Gastrocnemius medialis (tissue), 4 donors: ENCODE results near the gene NTRK1.

Experiments
- POLR2A ChIP-seq, 2 donors: fragments of 450-650 bp; IDR thresholded peaks; one replicate each; pipeline ENCODE4 v1.6.1; 2017; ENCODE audit warnings: antibody characterized with exemption in 2 of 2, mild to moderate bottlenecking in 2 of 2, moderate library complexity in 2 of 2
- TF ChIP-seq, protein P1 (sequence below), 5 experiments: fragments of 450-650 bp in 3 of 5; fragments of 200-600 bp in 2 of 5; sonication (generic) in 2 of 5; IDR thresholded peaks in 4 of 5; conservative IDR thresholded peaks in 1 of 5; 1 replicate in 4 of 5; 2 replicates in 1 of 5; pipeline ENCODE4 v1.5.1; 2016 to 2019; ENCODE audit warnings: antibody characterized with exemption in 5 of 5, mild to moderate bottlenecking in 3 of 5, moderate library complexity in 3 of 5

DNA sequence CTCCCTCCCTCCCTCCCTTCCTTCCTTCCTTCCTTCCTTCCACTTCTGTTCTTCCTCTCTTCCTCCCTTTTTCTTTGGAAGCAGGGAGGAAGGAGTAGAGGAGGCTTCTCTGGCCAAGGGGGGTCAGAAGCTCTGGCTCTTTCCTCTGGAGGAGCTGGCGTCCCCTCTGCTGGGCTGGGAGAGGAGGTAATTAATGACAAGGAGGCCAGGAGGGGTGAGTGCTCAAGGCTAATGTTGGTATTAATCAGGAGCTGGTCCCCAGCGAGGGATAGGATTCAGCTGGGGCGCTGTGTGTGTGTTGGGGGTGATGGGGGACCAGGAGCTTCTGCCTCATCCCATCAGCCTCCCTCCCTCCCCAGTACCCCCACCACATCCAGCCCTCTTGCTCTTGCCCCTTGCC, 26.7 kb downstream of the NTRK1 start:
- TF ChIP-seq, protein P1, sequence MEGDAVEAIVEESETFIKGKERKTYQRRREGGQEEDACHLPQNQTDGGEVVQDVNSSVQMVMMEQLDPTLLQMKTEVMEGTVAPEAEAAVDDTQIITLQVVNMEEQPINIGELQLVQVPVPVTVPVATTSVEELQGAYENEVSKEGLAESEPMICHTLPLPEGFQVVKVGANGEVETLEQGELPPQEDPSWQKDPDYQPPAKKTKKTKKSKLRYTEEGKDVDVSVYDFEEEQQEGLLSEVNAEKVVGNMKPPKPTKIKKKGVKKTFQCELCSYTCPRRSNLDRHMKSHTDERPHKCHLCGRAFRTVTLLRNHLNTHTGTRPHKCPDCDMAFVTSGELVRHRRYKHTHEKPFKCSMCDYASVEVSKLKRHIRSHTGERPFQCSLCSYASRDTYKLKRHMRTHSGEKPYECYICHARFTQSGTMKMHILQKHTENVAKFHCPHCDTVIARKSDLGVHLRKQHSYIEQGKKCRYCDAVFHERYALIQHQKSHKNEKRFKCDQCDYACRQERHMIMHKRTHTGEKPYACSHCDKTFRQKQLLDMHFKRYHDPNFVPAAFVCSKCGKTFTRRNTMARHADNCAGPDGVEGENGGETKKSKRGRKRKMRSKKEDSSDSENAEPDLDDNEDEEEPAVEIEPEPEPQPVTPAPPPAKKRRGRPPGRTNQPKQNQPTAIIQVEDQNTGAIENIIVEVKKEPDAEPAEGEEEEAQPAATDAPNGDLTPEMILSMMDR (IDR thresholded peaks at IDR 0.05 in 4 of 5, conservative IDR thresholded peaks at IDR 0.05 in 1 of 5): no peak
- TF ChIP-seq POLR2A (IDR thresholded peaks at IDR 0.05): no peak
